ENCODE results near the gene PLCL1.

Gene PLCL1

DNA sequence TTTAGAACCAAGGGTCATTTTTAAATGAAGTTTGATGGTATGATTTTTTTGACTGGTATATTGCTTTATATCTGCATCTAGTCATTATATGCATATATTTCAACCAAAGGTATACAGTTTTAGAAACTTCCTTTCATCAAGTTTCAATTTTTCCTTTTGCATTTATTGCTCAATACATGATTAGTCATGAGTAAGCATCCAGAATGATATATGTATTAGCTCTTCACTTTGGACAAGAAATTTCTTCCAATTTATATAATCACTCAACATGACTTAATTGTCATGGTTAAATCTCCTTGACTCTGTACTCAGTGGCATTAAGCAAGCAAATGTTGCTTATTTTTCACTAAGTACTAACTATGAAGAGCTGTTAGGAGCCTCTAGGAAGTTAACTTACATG lies 123.6 kb downstream of the PLCL1 start:
- no peak for DNase-seq (ENCODE audit: low spot score)

DNA sequence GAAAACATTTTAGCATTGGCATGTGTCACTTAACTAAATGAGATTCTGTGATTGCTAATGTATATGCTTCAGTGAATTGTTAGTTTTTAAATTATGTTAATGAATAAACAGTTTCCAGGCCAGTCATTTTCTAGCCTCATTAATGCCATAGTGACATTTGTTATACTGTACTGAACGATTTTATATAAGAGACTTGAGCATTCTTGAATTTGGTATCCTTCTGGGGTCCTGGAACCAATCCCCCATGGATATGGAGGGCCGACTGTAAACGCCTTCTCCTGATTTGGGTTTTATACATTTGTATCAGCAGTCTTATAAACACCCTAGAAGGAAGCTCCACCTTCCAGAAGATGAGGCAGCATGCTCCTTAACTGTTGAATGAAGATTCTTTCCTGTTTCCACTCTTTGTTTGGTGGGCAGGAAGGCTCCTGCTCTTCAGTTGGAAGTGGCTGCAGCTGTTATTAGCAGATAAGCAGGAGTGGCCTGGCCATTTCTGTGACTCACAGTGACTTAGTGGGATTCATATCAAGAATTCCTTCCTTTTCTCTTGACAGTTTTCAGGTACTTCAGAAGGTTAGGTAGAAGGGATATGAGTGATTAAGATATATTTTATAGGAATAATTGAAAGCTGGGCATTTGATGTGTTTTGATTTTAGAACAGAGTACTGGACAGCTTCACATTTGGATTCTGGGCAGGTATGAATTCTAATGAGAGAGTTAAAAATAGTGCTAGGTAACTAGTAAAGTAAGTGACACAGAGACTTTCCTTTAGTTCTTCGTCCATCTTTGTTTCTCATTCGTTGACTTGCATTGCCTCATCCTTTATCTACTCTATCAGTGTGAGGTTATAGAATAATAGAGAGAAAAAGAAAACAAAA lies 124.9 kb downstream of the PLCL1 start:
- DNase-seq (ENCODE audit: low spot score), result no peak

DNA sequence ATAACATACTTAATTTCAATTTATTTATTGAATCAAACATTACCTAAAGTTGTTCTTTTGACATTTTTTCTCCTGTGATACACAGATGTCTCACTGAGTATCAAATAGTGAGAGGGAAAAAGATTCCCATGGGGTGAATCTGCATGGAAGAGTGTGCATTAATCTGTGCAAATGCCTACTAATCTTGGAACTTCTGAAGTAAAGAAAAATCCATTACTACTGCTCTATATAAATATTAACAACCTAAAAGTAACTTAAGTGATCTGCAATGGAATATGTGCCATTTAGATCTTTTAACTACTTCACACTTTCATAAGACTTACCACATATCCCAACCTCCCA lies 125.5 kb downstream of the PLCL1 start:
- DNase-seq (ENCODE audit: low spot score), result no peak

DNA sequence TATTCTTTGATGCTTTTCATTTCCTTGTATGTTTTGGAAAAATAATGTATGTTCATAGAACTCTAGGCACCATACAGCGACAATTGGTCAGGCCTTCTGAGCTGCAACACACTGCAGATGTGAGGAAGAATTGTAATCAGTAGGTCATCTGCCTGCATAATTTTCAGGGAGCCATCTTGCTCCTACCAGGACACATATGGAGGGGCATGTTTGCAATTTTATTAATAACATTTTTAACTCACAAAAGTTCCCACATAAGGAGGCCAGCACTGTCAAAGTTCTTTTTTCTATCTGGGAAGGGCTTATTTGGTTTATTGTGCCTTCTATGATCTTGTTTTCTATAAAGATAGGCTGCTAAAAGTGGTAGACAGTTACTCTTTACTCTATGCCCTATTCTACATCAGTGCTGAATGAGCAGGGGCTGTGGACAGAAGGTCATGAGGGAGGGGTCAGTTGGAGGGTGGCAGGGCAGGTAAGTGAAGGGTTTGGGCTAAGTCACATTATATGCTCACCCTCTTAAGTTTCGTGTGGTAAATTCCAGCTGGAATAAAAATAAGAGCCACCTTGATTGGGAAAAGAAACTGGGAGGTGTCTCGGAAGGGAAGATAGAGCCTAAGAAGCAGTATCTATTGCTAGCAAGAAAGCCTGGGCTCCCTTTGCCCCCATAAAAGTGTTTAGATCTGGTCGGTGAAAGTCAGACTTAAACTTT lies 126.3 kb downstream of the PLCL1 start:
- no peak for DNase-seq (ENCODE audit: low spot score)

DNA sequence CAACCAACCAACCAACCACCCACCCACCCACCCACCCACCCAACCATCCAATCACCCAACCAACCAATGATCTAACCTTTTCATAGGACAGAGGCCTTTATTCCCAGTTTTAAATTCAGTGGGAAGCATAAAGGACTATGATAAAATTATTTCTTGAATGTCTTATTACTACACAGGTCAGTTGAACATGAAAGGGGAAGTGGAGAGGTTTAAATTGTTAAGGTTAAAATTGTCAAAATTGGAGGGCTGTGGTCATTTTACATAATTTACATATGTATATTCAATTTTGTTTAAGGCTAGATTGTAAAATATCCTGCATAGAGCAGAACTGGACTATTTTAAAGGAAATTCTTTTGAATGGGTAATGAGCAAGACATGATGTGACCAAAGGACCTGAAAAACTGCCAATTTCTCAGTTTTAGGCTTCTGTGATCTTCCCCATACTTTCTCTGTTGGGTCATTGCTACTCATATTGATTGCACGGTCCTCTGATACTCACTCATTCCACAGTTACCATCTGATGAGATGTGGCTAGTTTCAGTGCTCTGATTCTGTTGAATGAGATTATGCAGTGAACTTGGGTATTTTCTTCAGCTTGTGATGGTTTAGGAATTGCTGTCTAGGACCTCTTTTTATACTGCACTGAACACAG lies 127.4 kb downstream of the PLCL1 start:
- DNase-seq (ENCODE audit: low spot score), result no peak

DNA sequence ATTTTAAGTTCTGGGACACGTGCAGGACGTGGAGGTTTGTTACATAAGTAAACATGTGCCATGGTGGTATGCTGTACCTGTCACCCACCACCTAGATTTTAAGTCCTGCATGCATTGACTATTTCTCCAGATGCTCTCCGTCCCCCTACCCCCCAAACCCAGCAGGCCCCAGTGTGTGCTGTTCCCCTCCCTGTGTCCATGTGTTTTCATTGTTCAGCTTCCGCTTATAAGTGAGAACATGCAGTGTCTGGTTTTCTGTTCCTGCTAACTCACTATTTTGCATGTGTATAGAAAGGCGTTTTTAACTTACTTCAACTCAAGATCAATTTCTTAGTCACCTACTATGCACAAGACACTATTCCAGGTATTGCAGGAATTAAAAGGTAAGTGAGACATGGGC lies 128.0 kb downstream of the PLCL1 start:
- no peak for DNase-seq (ENCODE audit: low spot score)

DNA sequence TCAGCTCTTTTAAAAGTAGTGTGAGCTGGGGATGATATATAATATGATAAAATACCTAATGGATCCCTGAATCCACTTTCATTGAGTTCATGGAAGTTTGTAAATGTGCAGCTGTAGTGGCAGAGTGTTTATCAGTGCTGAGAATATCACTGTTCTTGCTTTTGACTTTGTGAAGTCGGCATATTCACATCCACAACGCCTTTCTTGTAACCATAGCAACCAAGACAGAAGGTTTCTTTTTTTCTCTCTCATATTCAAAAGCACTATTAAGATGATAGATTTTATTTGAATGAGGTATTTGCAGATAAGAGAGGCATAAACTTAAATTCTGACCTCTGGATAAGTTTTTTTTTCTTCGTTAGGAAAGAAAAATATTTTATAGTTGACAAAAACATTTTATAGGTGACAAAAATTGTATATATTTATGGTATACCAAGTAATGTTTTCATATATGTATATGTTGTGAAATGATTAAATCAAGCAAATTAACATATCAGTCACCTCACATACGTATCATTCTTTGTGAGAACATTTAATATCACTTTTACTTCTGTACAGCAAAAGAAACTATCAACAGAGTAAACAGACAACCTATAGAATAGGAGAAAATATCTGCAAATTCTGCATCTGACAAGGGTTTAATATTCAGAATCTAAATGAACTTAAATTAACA lies 130.0 kb downstream of the PLCL1 start:
- DNase-seq (ENCODE audit: low spot score), result no peak

DNA sequence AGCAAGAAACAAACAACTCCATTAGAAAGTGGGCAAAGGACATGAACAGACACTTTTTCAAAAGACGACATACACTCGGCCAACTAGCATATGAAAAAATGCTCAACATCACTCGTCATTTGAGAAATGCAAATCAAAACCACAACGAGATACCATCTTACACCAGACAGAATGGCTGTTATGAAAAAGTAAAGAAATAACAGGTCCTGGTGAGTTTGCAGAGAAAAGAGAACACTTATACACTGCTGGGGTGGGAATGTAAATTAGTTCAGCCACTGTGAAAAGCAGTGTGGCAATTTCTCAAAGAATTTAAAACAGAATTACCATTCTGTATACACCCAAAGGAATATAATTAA lies 130.5 kb downstream of the PLCL1 start:
- no peak for DNase-seq (ENCODE audit: low spot score)

DNA sequence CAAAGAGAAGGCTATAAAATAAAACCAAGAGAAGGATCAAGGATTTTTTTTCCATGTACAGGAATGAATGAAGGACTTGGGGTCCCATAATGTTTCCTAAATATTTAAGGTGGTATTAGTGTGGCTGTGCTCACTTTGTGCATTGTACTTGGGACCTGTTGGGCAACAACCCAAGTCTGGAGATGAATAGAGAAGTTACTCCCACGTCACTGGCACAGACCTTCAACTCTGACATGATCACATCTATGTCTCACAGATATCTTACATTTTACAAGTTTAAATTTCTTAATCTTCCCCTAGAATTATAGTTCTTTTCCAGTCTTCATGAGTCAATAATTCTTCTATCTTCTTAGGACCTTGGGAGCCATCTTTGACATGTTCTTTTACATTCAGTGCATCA lies 133.4 kb downstream of the PLCL1 start:
- DNase-seq (ENCODE audit: low spot score), result no peak

DNA sequence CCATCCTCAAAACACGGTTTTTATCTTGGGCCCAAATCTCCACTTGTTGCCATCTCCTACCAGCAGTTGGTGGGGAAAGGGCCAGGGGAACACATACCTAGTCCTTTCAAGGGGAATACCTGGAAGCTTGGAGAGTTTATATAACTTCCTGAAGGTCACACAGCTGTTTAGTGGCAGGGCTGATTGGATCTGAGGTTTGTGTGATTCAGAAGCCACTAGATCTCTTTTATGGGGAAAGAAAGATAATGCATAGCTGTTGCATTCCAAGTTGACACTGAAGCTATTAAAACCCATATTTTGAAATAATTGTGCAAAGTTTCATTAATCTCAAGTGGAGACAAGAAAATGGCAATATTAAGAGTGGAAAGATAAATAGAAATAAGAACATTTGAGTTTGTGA lies 134.2 kb downstream of the PLCL1 start:
- no peak for DNase-seq (ENCODE audit: low spot score)

DNA sequence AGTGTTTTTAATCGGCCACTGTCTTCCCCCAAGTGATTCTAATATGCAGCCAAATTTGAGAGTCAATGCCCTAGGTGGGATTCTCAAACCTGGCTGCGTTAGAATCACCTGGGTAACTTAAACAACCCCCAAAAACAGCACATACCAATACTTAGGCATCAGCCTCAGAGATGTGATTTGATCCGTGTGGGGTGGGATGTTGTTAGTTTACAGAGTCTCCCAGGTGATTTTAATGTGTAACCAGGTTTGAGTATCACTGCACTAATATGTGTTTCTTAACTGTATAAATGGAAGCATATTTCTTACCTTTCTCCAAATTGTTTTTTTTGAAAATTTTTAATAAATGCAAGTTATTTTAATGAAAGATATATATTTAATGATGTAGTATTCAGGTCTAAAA lies 135.4 kb downstream of the PLCL1 start:
- DNase-seq (ENCODE audit: low spot score), result no peak

DNA sequence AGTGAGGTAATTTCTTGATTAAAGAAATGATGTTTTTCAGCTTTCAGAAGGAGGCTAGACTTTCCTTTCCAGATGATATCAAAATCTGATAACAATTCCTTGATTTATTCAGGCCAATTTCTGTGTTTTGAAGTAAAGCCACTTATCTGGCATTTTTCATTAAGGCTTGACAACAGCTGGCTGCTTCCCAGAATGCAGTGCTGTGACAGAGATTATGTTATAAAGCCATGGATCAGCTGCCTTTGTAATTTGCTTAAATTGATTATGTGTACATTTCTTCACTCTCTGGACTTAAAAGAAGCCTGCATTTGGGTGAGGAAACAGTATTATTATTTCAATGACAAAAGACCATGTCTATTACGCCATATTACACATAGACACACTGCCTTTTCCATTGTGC lies 136.0 kb downstream of the PLCL1 start:
- no peak for DNase-seq (ENCODE audit: low spot score)

DNA sequence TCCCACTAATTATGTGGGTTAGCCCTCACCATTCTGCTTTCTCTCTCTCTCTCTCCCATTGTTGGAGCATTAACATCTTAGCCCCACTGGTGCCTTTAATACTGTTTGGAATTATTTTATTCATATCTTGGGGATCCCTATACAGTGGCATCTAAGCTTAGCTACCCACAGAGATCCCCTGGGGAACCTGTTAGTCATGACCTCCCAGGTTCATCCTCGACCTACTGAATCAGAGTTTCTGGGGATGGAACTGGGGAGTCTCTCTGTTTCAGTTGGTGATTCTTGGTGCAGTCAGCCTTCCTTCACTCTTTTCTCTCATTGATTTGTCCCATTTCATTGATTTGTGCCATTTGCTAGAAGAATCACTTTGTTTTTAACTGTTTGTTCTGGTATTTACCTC lies 137.3 kb downstream of the PLCL1 start:
- no peak for DNase-seq (ENCODE audit: low spot score)

DNA sequence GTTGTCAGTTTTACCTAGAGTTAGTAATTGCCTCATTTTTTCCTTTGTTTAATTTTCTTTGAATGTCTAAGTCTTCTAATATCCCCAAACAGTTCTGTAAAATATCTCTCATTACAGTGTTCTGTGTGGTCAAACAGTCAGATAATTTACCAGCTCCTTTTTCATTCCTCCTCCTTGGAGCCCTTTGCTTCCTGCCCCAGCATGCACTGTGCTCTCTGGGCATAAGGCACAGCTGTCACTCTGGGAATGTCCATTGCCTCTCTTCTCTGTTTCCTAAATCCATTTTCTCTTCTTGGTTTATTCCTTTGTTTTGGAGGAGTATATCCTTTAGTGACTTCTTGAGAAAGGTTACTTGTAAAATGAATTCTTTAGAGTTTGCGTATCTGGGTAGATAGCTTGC lies 139.3 kb downstream of the PLCL1 start:
- no peak for DNase-seq (ENCODE audit: low spot score)

DNA sequence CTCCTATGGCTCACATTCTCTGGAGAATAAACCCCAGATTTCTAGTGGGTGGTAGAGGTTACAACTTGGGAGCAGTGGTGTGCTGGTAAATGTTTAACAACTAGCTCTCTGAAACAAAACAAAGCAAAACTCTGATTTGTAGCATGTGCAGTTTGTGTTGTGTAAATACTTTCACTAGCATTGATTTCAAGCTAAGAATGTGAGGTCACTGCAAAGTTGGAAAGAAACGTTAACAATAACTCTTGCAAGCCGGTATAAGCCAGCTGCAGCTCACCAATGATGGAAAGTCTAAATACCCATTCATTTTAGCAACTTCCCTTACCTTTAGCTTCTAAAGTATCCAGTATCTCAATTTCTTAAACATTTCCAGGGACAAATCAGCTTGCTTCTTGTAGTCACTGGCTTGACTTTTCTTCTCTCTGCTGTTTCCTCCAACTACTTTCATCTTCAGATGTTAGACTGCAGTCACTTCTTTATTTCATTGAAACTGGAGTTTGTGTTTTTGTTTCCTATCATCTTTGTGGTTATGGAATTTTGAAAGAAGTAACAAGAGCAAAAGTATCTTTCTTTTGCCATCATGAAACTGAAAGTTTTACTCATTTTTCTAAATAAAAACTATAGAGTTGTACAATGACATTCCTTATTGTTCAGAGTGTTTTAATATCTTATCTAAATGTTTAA lies 140.2 kb downstream of the PLCL1 start:
- DNase-seq (ENCODE audit: low spot score), result no peak

DNA sequence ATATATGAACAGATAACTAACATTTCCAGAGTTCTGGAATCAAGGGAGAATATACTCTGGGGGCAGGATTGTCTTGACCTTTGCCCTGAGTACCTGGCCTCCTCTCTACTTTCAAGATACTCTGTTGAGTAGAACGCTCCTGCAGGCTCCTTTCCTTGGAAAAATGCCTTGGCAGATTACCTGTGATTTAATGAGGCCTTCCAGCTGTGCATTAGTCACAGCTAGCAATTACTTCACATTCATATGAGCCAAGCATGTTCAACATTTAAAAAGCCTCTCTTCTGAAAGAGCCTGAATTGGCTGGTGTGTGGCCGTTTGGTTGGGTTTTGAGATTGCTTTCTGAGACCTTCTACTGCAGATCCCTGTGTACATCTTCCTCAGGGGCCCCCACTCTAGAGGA lies 142.2 kb downstream of the PLCL1 start:
- DNase-seq (ENCODE audit: low spot score), result no peak

DNA sequence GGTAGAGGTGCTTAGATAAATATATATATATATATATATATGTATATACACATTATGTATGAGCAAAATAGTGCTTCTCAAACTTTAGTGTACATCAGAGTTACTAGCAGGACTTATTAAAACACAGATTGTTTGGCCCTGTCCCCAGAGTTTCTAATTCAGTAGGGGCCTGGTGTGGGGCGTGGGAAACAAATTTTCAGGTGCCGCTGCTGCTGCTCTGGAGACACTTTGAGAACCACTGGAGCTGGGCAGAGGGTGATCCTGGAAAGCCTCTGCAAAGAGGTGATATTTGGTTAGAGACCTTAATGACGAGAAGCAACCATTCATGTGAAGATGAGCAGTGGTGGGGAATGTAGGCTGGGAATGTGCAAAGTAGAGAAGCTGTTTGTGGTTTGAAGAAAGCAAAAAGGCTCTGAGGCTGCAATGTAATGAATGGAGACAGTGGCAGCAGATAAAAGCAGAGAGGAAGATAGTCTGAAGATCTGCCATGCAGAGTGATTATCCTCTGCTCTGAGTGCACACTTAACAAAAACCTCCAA lies 142.9 kb downstream of the PLCL1 start:
- DNase-seq (ENCODE audit: low spot score), result no peak

DNA sequence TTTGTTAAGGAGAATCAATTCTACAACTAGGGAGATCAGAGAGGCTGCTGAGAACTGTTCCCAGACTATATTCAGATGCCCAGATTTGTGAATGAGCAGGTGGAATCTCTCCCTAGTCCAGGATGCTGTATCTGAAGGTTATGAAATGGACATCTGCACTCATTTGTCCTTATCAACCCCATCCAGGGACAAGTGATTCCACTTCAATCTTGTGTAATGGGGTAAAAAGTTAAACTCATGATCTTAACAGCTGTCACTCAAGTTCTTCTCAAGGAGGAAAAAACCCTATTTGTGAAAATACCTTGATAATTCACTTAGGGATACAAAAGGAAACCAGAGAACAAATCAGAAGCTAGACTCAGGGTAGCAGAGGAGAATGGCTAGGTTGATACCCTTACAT lies 144.8 kb downstream of the PLCL1 start:
- no peak for DNase-seq (ENCODE audit: low spot score)

DNA sequence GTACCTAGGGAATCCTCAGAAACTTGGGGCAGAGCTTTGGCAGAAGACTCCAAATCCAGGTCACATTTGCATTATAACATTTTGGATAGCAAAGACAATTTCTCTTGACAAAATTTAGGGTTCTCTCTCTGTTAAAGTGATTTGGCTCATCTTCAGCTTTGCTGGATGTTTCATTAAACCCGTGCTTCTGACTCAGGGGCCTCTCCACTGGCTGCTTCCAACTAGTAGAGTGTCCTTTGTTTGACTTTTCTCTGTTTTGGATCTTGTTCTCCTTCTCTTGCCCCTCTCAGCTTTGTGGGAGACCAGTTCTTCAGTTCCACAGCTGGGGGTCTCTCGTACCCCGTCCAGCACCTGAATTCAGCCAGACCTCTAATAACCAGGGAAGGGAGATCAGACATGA lies 145.6 kb downstream of the PLCL1 start:
- no peak for DNase-seq (ENCODE audit: low spot score)

DNA sequence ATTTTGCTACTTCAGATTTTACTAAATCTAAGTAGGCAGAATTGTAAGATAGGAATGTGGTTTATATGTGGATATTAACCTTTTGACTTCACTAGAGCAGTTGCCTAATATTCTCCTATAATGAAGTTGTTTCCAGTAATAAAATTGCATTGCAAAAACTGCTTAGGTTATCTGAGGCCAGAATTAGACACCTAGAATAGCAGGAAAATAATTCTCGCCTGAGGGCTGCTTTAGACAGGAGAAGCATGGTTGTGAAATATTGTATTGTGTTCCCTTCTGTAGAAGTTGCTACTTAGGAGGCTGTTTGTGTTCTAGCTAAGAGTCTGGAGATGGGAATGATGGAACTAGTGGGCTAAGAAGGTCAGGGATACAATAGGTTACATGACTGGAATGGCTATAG lies 146.3 kb downstream of the PLCL1 start:
- no peak for DNase-seq (ENCODE audit: low spot score)

DNA sequence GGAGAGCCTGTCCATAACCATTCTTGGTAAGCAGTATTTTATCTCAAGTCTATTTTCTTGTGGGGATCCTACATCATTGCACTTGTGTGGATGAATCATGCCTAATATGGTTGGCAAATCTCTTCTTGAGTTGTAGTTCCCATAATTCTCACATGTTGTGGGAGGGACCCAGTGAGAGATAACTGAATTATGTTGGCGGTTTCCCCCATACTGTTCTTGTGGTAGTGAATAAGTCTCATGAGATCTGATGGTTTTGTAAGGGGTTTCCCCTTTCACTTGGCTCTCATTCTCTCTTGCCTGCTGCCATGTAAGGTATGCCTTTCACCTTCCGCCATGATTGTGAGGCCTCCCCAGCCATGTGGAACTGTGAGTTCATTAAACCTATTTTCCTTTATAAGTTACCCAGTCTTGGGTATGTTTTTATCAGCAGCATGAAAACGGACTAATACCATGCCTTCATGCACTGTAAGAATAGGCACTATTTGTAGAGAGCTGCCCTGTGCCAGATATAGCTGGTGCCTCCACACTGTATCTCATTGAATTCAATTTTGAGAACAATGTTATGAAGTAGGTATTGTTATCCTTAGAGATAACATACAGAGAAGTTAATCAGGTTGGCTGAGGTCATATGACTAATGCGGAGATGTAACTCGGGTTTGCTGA lies 148.3 kb downstream of the PLCL1 start:
- no peak for DNase-seq (ENCODE audit: low spot score)
